Neural cell (in vitro differentiated cells): Measurements from ENCODE around the gene RCBTB2. TPM values are rescaled to one million over a fixed set of nuclear protein-coding genes. Genes with fewer than 3 reads are reported as not detected.

Source experiments
- H2AFZ ChIP-seq: fragments of 200-600, 300-800 bp; sonication (generic), shearing (Covaris generic); 2 replicates; pipeline ENCODE4 v1.6.0; 2014; ENCODE audit warnings: low read depth, mild to moderate bottlenecking, antibody characterized with exemption, low read length, moderate library complexity
- H3F3A ChIP-seq: fragments of 200-600 bp; shearing (Covaris generic); 2 replicates; pipeline ENCODE4 v1.6.1; 2016; ENCODE audit warnings: mild to moderate bottlenecking, moderate library complexity, mixed read lengths, antibody characterized with exemption, low read length; ENCODE audit not compliant: insufficient read depth, poor library complexity, severe bottlenecking
- H3K27ac ChIP-seq: fragments of 200-600, 300-800 bp; sonication (generic), shearing (Covaris generic); 2 replicates; pipeline ENCODE4 v1.5.1; 2014; ENCODE audit warnings: mild to moderate bottlenecking, low read length, moderate library complexity
- H3K27me3 ChIP-seq: fragments of 300-800, 200-600 bp; sonication (generic), shearing (Covaris generic); 2 replicates; pipeline ENCODE4 v1.6.0; 2014; ENCODE audit warnings: mild to moderate bottlenecking, low read depth, low read length, moderate library complexity; ENCODE audit not compliant: insufficient read depth
- H3K36me3 ChIP-seq: fragments of 300-800, 200-600 bp; sonication (generic), shearing (Covaris generic); 2 replicates; pipeline ENCODE4 v1.5.1; 2014; ENCODE audit warnings: mild to moderate bottlenecking, antibody characterized with exemption, low read length, moderate library complexity; ENCODE audit not compliant: insufficient read depth
- H3K4me2 ChIP-seq: fragments of 300-800, 200-600 bp; sonication (generic), shearing (Covaris generic); 2 replicates; pipeline ENCODE4 v1.6.0; 2014; ENCODE audit warnings: mild to moderate bottlenecking, low read length
- H3K4me3 ChIP-seq: fragments of 300-800, 200-600 bp; sonication (generic), shearing (Covaris generic); 2 replicates; pipeline ENCODE4 v1.5.1; 2014; ENCODE audit warnings: mild to moderate bottlenecking, low read length, moderate library complexity
- H3K79me2 ChIP-seq: fragments of 200-600 bp; shearing (Covaris generic); replicated peaks from 2 replicates; pipeline ENCODE4 v1.6.0; 2014; ENCODE audit warnings: mild to moderate bottlenecking, low read length, moderate library complexity; ENCODE audit not compliant: insufficient read depth
- H3K9ac ChIP-seq: fragments of 300-800, 200-600 bp; sonication (generic), shearing (Covaris generic); 2 replicates; pipeline ENCODE4 v1.6.1; 2016; ENCODE audit warnings: mild to moderate bottlenecking, low read length, mixed read lengths
- H3K9me2 ChIP-seq: fragments of 200-600 bp; shearing (Covaris generic); 2 replicates; pipeline ENCODE4 v1.6.1; 2016; ENCODE audit warnings: mild to moderate bottlenecking, low read length, mixed read lengths; ENCODE audit not compliant: insufficient read depth
- H3K9me3 ChIP-seq: fragments of 200-600, 300-800 bp; sonication (generic), shearing (Covaris generic); 2 replicates; pipeline ENCODE4 v1.6.1; 2016; ENCODE audit warnings: mild to moderate bottlenecking, mixed run types, low read length, moderate library complexity, mixed read lengths
- H4K20me1 ChIP-seq: fragments of 200-600 bp; shearing (Covaris generic); 2 replicates; pipeline ENCODE4 v1.6.1; 2016; ENCODE audit warnings: mild to moderate bottlenecking, mixed run types; ENCODE audit not compliant: insufficient read depth
- CTCF ChIP-seq: fragments of 450-650 bp; IDR thresholded peaks from 2 replicates; pipeline ENCODE4 v1.5.1; 2014; ENCODE audit warnings: antibody characterized with exemption, mild to moderate bottlenecking, moderate library complexity; ENCODE audit not compliant: poor library complexity, severe bottlenecking
- EP300 ChIP-seq: fragments of 450-650 bp; conservative IDR thresholded peaks from 2 replicates; pipeline ENCODE4 v1.6.1; 2014; ENCODE audit warnings: antibody characterized with exemption, mild to moderate bottlenecking, moderate library complexity; ENCODE audit not compliant: poor library complexity, severe bottlenecking
- EZH2 ChIP-seq: fragments of 200-600, 300-800 bp; shearing (Covaris generic), sonication (generic); IDR thresholded peaks from 2 replicates; pipeline ENCODE4 v1.6.1; 2014; ENCODE audit warnings: antibody characterized with exemption, low read length, borderline replicate concordance, mild to moderate bottlenecking; ENCODE audit not compliant: insufficient read depth, poor library complexity, severe bottlenecking
- MXI1 ChIP-seq: fragments of 450-650 bp; conservative IDR thresholded peaks from 2 replicates; pipeline ENCODE4 v1.6.1; 2014; ENCODE audit warnings: antibody characterized with exemption, mild to moderate bottlenecking; ENCODE audit not compliant: poor library complexity, severe bottlenecking
- POLR2AphosphoS5 ChIP-seq: IDR thresholded peaks from 2 replicates; pipeline ENCODE4 v1.6.1; 2012
- RAD21 ChIP-seq: fragments of 450-650 bp; conservative IDR thresholded peaks from 2 replicates; pipeline ENCODE4 v1.6.1; 2014; ENCODE audit warnings: antibody characterized with exemption, mild to moderate bottlenecking, moderate library complexity
- REST ChIP-seq: IDR thresholded peaks from 2 replicates; pipeline ENCODE4 v1.6.1; 2012; ENCODE audit warnings: borderline replicate concordance
- SMC3 ChIP-seq: fragments of 450-650 bp; conservative IDR thresholded peaks from 2 replicates; pipeline ENCODE4 v1.6.1; 2014; ENCODE audit warnings: antibody characterized with exemption, mild to moderate bottlenecking, moderate library complexity; ENCODE audit not compliant: poor library complexity
- TAF1 ChIP-seq: IDR thresholded peaks from 2 replicates; pipeline ENCODE4 v1.6.1; 2012; ENCODE audit warnings: low read depth
- polyA plus RNA-seq: library from polyadenylated mRNA; depleted of rRNA; stranded (reverse); fragments of >200 nt; gene quantifications from 2 replicates; pipeline ENCODE4 v1.2.3, GENCODE V29; 2014

Gene RCBTB2
- polyA plus RNA-seq, 1 donor from 2014 or later: 19.0 TPM

GRCh38 chr13:48551329-48551728, 18.4 kb upstream of the RCBTB2 start:
- Histone ChIP-seq H3K79me2 (no peaks in the 10 kb centered on the region), H3K4me2 (no peak overlapping the region), H3K27ac (no peak overlapping the region), H3K9me2 (no peaks in the 10 kb centered on the region), H3K9me3 (no peaks in the 10 kb centered on the region), H2AFZ (no peak overlapping the region), H4K20me1 (no peaks in the 10 kb centered on the region), H3K4me3 (no peak overlapping the region), H3K36me3 (no peaks in the 10 kb centered on the region), H3K9ac (no peak overlapping the region), H3K27me3 (no peaks in the 10 kb centered on the region), H3F3A (no peaks in the 10 kb centered on the region)
- TF ChIP-seq SMC3: no peak
- TF ChIP-seq CTCF: no peak
- no peak for TF ChIP-seq RAD21
- no peak for TF ChIP-seq TAF1
- no peak for TF ChIP-seq REST
- no peak for TF ChIP-seq EP300
- TF ChIP-seq MXI1: no peak
- TF ChIP-seq EZH2: no peak
- TF ChIP-seq POLR2AphosphoS5: no peak

DNA sequence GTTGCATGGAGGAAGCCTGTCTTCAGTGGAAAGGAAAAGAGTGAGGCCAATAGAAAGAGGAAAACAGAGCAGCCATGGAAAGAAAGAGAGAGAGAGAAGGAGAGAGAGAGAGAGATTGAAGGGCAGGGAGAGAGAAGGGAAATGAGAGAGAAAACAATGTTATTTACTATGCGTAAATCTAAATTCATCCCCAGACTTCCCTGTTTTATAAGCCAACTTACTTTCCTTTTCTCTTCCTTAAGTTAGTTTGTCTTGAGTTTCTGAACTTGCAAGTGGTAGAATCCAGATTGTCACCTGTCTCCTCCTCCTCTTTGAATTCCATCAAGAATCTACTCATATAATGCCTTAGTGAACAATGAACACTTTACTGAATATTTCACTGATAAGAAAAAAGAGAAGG, 16.8 kb upstream of the RCBTB2 start:
- no peak overlapping the region for H3K27ac ChIP-seq
- H3K27me3 ChIP-seq: no peaks in the 10 kb centered on the region
- H3F3A ChIP-seq: no peaks in the 10 kb centered on the region
- H3K4me2 ChIP-seq: no peak overlapping the region
- H4K20me1 ChIP-seq: no peaks in the 10 kb centered on the region
- no peaks in the 10 kb centered on the region for H3K36me3 ChIP-seq
- no peak overlapping the region for H3K9ac ChIP-seq
- no peak for TF ChIP-seq TAF1
- TF ChIP-seq REST: no peak
- H3K79me2 ChIP-seq: no peaks in the 10 kb centered on the region
- no peak overlapping the region for H2AFZ ChIP-seq
- no peaks in the 10 kb centered on the region for H3K9me3 ChIP-seq
- no peak overlapping the region for H3K4me3 ChIP-seq
- H3K9me2 ChIP-seq: no peaks in the 10 kb centered on the region
